GM18502 (cell line): Measurements from ENCODE around the gene TNRC6C.
"Not testable (repeated sequence)": the region's sequence is repeated elsewhere in the genome, so short reads cannot be mapped to it uniquely, and the experiment has no call there.

Source experiments
- ATAC-seq: cut with Tn5 transposase; IDR thresholded peaks from one replicate; pipeline ENCODE4 v1.9.1; 2021; ENCODE audit warnings: mild to moderate bottlenecking; ENCODE audit not compliant: unreplicated experiment, poor library complexity

Gene TNRC6C

DNA sequence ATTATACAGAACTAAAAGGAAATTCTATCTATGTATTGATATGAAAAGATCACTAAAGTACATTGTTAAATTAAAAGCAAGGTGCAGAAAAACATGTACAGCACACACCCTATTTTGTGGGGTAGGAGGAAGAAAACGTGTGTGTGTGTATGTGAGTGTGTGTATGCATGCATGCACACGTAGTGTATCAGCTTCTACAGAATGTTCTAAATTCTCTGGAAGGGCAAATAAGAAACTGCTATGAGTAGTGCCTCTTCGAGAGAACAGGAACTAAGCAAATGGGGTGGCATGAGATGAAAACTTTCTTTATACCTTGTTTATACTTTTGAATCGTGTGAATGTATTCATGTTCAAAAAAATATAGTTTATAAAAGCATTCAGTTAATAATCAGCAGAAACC is 111.2 kb downstream of the TNRC6C start:
- ATAC-seq = no peak

DNA sequence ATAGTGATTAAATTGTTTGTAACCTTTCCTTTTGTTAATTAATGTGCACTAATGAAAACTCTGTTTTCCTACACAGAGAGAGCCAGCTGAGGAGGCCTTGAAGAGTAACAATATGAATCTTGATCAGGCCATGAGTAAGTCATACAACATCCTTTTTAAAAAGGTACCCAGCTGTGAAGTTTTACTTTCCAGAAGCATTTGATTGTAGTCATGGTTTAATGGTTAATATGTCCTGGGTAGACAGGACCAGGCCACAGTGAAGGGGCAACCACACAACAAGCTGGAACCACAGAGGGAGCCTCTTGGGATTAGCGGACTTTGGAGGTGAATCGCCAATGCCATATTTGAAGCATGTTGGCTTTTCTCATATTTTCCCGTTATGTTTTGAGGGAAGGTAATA is 114.5 kb downstream of the TNRC6C start:
- ATAC-seq = no peak

DNA sequence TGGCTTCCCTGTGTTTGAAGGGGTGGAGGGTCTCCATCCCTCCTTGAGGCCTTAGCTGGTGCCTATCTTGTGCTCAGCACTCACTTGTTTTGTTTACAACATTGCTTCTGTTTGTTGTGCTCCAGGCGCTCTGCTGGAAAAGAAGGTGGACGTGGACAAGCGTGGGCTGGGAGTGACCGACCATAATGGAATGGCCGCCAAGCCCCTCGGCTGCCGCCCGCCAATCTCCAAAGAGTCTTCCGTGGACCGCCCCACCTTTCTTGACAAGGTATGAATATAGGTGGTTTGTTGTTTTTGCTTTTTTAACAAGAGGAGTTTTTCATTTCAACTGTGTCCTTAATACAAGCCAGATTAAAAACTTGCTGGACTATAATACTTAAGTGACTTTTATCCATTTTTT is 116.5 kb downstream of the TNRC6C start:
- ATAC-seq = no peak

DNA sequence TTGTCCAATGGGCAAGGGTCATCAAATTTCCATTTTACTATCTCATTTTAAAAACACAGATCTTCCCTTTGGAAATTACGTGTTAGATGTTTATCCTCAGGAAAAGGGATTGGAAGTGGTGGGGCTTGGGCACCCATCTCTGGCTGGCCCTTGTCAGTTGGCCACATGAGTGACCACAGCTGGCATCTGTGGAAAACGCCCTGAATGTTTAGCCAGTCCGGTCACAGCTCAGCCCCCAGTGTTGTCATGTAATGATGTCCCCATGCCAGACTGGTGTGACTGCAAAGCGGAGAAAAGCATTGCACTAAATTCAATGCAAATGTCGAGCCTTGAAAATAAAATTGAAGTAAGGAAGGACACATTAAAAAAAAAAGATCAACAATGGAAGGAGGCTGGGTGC is 117.0 kb downstream of the TNRC6C start:
- ATAC-seq = no peak

DNA sequence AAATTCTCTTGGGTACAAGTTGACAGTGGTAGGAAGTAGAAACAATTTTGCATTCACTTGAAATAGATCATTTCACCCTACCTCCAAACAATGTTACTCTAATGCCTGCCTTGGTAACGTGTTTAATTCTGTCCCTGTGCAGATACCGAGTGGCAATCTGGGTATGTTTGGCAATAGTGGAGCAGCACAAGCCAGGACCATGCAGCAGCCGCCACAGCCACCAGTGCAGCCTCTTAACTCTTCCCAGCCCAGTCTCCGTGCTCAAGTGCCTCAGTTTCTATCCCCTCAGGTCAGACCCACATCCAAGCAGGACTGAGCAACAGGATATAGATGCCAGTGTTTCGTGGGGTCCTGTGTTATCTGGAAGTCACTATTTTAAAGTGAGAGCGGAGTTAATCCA is 120.8 kb downstream of the TNRC6C start:
- ATAC-seq = no peak

DNA sequence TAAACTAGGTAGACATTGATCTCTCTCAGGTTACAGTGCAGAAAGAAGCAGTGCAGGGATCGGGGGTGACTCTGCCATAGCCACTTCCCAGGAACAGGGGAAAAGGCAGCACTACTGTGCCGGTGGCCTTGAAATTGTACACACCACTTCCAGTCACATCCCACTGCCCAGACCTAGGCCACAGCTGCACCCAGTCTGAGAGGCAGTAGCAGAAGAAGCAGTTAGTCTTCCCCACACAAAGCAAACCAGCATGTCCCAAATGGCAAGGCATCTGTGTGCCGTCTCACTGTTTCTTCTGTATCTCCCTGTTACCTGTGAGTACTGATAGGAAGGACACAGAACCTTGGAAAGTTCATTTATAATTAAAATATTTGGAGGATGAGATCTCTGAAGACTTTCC is 123.0 kb downstream of the TNRC6C start:
- ATAC-seq = no peak

DNA sequence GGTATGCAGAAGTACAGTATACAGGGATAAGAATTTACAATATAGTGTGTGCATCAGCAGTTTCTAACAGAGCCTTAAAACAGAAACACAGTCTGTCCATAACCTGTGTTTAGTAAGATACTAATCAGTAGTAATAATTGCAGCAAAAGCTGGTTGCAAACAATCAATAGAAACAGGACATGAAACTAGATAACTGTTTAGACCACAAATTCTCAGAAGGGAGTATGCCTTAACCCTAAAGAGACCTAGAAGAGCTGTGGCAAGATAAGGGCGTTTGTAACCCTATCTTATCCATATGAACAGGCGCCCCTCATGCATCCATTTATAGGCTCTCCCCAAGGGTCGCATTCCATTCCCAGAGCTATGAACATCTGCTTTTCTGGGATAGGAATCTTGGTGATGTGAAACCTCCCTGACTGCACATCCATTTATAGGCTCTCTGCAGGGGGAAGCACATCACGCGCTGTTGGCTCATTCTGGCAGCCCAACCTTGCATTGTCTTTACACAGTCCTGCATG is 123.9 kb downstream of the TNRC6C start:
- not testable (repeated sequence) for ATAC-seq

DNA sequence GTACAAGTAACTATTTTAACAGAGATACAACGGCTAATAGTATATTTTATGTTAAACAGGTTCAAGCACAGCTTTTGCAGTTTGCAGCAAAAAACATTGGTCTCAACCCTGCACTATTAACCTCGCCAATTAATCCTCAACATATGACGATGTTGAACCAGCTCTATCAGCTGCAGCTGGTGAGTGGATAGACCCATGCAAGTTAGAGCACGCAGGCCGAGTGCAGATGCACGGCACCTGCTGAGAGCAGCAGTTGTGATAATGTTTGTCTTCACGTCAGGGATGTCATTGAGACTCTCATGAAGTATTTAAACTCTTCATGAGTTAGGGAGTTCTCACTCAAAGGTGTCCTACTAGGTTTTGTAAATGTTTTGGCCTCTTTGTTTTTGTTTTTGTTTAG is 124.5 kb downstream of the TNRC6C start:
- no peak for ATAC-seq

DNA sequence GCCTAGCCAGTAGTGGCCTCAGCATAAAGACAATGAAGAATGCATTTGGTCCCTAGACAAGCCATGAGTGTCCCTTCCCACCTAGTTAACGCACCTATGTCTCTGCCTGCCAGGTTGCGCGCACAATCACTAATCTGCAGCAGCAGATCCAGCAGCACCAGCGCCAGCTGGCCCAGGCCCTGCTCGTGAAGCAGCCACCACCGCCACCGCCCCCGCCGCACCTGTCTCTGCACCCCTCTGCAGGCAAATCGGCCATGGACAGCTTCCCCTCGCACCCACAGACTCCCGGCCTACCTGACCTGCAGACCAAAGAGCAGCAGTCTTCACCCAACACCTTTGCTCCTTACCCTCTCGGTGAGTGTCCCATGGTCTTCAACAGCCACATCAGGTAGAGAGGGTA is 128.2 kb downstream of the TNRC6C start:
- no peak for ATAC-seq

DNA sequence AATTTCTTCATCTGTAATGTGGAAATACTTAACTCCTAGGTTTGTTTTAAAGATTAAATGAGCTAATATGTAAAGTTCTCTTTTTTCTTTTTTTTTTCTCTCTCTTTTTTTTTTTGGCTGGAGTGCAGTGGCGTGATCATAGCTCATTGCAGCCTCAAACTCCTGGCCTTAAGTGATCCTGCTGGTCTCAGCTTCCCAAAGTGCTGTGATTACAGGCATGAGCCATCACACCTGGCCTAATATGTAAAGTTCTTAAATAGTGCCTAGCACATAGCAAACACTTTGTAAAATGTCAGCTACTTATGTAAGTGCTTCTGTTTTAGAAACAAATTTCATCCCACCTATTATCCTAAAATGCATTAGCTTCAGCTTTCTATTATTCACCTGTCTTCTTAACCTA is 130.0 kb downstream of the TNRC6C start:
- ATAC-seq = no peak

DNA sequence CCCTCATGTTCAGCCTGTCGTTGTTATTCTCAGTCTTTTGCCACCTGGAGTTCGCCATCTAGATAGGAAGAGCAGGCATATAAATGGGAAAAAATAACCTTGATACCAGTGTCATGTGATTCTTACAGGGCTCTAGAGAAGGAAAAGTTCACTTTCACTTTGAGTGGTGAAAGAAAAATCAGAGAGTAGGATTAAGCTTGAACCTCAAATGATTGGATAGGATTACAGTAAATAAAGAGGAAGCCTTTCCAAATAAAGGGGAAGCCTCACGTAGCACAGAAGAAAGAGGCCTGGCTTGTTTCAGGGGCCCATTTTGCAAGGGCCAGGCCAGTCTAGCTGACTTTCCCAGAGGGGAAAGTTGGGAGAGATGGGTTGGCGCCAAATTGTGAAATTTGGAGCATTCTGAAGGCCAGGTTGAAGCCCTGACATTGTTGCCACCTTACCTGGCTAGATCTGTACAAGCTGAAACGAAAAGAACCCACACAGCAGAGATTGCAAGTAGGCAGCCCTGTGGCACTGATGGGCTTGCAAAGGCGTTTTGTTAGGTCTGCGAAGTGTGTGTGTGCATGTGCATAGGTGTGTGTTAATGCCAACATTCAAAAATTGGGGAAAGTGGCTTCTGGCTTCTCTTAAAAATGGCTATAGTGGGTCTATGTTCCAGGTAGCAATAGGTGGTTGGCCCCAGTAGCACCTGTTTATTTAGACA is 131.2 kb downstream of the TNRC6C start:
- no peak for ATAC-seq

DNA sequence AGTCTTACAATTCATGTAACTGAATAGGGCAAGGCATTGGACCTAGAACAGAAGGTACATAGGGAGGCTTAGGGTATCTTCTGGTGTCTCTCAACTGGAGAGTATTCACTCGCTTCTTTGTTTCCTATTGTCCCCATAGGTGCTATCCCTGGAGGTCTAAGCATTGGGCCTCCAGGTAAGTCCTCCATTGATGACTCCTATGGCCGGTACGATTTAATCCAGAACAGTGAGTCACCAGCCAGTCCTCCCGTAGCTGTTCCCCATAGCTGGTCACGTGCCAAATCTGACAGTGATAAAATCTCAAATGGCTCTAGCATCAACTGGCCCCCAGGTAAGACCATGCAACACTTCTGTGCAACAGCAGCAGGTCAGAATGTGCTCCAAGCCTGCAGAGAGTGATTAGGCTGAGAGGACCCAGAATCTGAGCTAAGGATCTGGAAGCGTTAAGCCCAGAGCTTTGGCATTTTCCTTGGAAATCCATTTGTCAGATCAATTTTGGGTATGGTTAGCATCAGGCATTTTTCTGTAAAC is 134.4 kb downstream of the TNRC6C start:
- ATAC-seq = no peak

DNA sequence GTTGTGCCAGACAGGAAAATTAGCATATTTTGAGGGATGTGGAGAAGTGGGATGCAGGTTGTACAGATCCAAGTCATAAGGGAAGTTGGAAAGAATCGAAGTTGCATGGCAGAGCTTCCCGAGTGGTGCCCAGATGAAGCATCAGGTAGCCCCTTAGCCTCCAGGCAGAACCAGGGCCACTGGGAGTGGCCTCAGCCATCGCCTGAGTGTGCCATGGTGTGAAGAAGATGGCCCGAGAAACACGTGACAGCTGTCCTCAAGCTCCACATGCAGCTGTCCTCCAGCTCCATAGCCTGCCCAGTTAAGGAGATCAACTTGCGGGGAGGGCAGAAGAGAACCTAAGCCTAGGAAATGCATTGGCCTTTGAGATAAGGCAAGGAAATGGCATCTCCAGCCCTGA is 136.5 kb downstream of the TNRC6C start:
- ATAC-seq = no peak

DNA sequence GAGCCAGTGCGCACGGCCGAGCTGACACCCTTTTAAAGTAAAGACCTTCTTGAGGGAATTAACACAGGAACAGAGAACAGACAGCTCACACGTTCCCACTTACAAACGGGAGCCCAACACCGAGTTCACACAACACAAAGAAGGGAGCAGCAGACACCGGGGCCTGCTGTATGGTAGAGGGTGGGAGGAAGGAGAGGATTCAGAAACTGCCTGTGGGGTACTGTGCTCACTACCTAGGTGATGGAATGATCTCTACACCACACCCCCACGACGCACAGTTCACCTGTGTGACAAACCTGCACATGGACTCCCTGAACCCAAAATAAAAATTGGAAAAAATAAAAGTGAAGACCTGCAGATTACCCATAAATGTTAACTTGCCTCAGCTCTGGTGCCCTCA is 137.6 kb downstream of the TNRC6C start:
- no peak for ATAC-seq

DNA sequence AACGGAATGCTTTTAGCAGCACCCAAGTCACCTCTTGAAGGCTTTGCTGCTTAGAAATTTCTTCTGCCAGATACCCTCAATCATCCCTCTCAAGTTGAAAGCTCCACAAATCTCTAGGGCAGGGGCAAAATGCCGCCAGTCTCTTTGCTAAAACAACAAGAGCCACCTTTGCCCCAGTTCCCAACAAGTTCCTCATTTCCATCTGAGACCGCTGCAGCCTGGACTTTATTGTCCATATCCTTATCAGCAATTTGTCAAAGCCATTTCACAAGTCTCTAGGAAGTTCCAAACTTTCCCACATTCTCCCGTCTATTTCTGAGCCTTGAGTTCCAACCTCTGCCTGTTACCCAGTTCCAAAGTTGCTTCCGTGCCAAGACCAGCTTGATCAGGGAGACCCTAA is 142.6 kb downstream of the TNRC6C start:
- no peak for ATAC-seq

DNA sequence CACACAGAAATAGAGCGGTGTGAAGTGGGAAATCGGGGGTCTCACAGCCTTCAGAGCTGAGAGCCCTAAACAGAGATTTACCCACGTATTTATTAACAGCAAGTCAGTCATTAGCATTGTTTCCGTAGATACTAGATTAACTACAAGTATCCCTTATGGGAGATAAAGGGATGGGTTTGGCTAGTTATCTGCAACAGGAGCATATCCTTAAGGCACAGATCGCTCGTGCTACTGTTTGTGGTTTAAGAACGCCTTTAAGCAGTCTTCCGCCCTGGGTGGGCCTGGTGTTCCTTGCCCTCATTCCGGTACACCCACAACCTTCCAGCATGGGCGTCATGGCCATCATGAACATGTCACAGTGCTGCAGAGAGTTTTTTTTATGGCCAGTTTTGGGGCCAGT is 143.0 kb downstream of the TNRC6C start:
- ATAC-seq = no peak

DNA sequence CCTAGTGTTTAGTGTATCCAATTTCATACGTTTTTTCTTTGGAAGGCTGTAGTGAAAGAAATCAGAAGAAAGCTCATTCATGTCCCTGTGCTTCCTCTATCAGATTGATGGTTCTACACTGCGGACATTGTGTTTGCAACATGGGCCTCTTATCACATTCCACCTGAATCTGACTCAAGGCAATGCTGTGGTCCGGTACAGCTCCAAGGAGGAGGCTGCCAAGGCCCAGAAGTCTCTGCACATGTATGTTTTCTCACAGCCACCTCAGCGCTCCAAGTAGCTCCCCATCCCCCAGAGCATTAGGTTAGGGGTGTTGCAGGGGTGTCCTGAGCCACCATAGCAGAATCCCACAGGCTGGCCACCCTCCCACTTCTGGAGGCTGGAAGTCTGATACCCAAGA is 144.8 kb downstream of the TNRC6C start:
- no peak for ATAC-seq

DNA sequence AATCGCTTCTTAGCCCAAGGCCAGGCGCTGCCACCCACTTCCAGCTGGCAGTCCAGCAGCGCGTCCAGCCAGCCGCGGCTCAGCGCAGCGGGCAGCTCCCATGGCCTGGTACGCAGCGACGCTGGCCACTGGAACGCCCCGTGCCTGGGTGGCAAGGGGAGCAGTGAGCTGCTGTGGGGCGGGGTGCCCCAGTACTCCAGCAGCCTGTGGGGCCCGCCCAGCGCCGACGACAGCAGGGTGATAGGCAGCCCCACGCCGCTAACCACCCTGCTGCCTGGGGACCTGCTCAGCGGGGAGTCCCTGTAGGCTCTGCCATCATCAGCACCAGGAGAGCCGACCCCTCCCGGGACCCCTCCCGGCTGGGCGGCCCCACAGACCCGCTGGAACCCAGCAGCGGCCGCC is 146.0 kb downstream of the TNRC6C start:
- no peak for ATAC-seq

DNA sequence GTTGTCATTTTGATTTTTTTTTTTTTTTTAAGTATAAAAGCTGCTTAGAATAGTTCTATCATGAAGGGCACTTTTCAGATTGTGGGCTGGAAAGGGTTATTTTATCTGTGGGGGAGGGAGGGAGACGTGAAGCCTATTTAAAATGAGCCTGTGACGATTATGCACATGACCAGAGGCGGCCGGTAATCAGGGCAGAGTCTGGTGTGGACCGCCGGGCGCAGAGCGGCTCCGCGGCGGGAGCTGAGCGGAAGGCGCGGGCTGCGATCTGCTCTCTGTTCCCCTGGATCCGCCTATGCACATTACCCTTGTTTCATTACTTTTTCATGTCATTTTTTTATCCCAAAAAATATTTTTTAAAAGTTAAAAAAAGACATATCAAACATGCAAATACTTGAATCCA is 146.6 kb downstream of the TNRC6C start:
- ATAC-seq = no peak

DNA sequence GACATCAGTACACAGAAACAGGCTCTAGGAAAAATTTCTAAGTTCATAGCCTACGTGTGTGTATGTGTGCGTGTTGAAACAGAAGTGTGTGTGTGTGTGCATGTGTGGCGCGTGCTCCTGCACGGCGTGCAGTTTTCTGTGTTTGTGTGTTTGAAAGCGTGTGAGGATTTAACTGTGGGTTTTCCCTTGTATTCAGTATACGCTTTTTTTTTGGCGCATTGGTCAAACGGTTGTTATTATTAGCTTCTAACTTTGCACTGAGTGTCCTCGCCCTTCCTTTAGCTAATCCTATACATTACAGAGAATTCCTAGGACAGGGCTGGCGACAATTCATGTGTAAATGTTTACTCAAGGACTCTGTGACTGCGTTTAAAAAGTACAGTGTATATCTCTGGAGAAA is 147.0 kb downstream of the TNRC6C start:
- no peak for ATAC-seq

DNA sequence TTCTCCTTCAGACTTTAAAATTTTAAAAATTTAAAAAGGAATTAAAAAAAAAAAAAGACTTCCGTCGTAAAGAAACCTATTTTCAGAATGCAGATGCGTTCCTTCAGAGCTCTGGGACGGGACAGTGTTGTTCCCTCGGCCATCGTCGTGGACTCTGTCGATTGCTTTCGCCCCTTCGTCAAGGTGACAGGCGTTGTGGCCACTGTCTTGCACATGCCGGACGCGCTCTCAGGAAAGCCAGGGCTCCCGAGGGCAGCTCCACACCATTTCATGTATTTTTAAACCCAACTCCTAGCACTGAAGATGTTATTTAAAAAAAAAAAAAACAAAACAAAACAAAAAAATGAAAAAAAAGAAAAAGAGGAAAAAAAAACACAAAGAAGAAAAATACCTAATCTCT is 147.7 kb downstream of the TNRC6C start:
- no peak for ATAC-seq

DNA sequence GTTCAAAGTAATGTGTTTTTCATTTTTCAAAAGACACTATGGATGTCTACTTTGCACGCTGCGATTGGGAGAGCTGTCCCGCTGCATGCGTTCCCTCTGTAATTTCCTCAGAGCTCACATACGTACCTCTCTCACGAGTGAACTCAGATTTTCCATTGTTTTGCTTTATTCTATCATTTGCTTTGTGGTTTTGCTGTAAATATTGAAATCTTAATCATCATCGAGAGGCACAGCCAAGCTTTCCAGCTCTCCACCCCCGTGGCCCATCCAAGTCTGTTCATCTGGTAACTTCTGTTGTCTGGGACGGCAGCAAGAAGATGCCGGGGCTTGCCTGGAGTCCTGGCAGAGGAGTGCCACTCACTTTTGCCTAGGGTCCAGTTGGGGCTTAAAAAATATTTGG is 149.0 kb downstream of the TNRC6C start:
- ATAC-seq = no peak
